HG02798 (cell line): Measurements from ENCODE around the gene BICC1.

Source experiments
- ATAC-seq: cut with Tn5 transposase; IDR thresholded peaks from one replicate; pipeline ENCODE4 v1.9.1; 2021; ENCODE audit warnings: mild to moderate bottlenecking; ENCODE audit not compliant: unreplicated experiment, poor library complexity

Gene BICC1

DNA sequence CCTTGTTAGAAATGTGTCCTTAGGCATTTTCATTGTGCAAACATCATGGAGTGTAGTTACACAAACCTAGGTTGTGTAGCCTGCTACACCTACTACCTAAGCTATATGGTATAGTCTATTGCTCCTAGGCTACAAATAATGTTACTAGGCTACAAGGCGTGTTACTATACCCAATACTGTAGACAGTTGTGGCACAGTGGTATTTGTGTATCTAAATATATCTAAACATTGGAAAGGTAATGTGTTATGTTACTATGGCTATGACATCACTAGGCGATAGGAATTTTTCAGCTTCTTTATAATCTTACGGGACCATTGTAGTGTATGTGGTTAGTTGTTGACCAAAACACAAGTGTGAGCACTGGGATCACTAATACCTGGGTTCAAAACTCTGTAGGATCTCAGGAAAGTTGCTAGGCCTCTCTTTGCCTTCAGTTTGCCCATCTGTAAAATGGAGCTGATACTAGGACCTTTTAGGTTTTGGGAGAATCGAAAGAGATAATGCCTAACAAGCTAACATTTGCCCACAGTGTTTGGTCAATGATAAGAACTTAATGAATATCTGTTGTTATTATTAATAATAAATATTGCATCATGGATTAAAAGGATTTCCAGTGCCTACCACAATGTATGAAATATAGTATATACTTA is 2.7 kb downstream of the BICC1 start:
- ATAC-seq = no peak

DNA sequence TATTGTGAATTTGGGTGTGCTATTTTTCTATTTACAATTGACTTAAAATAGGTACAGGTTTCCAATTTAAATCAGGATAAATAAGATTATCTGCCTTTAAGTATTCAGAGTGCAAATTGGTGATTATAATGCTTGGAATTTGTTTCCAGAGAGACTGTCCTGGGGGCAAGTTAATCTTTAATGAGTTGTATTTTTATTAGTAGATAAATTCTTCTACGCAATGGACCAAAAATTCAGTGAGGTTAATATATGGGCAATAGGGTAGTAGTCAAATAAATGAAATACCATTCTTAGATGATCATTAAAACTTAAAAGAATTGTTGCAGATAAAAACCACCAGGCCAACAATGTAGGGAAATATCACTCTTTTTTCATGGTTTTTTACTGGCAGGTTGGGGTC is 3.4 kb downstream of the BICC1 start:
- no peak for ATAC-seq

DNA sequence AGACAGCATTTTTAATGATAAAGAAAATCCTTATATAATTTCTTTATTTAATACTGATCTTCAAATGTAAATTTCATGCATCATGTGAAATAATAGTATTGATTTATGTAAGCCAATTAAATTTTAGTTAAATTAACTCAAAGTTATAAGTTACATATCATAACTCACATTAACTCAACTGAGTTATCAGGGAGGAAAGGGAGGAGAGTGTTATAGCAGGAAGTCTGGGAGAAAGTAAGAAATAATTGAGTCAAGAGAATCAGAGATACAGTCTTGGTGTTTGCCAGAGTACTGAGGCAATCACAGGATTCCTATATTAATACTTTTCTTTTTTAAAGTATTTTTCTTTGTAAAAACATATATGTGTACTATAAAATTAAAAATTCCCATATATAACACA is 4.0 kb downstream of the BICC1 start:
- ATAC-seq = no peak

DNA sequence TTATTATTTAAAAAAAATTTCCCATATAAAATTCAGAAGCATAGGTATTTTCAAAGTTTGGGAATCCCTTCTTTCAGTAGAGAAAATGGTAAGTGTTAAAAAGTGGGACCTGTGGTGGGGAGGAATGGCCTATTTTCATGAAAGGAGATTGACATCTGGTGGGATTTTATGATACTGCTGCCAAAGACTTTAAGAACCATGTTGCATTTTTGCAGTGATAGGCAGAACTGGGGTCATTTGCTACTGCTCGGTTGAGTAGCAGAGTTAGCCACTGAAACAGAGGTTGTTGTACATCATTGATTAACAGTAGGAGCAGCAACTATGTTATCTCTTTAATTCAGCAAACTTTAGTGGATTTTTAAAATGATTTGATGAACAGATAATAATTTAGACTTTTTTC is 4.4 kb downstream of the BICC1 start:
- ATAC-seq = no peak

DNA sequence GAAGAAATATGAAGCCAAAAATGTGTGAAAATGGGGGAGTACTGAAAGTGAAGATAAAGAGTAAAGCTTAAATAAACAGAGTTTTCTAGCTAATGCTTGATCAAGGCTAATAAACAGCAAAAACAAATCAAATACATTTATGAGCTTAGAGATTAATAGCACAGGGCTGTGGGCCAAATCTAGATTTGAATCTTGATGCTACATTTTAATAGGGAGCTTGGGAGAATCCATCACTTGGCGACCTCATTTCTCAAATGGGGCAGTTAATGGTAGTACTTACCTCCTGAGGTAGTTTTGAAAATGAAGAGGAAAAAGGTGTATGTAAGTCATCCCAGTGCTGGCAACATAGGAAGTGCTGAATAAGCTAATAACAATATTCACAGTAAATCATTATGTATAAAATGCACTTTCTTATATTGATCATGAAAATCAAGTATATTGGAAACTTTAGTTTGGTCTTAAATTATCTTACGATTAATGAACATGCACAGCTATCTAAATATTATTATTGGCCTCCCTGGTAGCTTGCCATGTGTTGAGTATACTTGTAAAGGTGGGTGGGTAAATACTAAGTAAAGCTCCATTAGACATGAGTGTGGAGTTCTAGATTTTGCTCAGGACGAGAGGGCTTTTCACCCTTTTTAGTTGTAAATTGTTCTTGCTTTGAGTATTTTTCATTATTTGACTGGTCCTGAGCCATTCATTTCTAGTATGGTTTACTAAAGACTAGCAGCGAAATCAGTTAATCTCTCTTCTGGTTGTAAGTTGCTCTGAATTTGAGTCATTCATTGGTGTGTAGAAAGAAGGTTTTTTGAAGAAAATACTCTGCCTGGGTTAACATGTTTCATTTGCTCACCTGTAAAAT is 5.1 kb downstream of the BICC1 start:
- no peak for ATAC-seq

DNA sequence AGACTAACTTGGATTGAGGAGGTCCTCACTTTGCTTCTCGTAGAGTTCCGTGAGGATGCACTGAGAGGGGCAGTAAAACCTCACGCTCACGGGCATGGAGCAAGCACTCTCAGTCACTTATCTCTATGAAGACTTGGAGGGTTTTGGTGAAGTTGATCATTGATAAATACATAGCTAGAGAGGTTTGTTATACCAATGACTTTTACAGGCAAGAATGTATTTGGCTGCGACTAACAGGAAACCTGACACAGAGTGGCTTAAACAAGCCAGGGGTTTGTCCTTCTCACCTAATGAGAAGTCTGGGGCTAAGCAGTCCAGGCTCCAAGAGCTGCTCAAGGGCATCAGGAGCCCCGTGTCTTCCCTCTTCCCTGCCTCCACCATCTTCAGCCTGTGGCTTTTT is 6.1 kb downstream of the BICC1 start:
- ATAC-seq = no peak

DNA sequence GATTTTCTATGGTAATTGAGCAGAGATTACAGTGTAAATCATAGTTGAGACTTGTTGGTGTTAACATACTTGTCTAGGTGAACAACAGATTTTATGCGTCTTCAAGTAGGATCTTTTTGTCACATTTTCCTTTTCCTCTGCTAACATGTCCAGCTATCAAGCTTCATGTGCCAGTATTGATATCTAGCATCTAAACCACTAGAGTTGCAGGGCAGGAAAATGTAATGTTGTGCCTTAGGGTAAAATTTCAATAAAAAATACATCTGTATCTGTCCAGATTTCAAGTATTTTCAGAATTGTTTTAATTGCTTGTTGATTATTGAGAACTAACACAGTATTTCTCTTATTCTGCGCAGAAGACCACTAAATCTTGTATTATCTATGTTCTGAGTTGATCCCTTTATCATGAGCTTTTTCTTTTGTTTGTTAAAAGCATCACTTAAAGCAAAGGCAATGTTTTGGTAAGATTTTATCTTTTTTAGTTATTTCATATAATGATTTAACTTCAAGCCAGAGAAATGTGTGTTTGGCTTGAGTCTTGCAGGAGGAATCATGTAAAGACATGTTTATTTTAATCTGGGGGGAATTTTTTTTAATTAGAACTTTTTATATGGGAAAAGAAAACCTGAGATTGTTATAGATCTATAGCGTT is 16.5 kb downstream of the BICC1 start:
- ATAC-seq = no peak

DNA sequence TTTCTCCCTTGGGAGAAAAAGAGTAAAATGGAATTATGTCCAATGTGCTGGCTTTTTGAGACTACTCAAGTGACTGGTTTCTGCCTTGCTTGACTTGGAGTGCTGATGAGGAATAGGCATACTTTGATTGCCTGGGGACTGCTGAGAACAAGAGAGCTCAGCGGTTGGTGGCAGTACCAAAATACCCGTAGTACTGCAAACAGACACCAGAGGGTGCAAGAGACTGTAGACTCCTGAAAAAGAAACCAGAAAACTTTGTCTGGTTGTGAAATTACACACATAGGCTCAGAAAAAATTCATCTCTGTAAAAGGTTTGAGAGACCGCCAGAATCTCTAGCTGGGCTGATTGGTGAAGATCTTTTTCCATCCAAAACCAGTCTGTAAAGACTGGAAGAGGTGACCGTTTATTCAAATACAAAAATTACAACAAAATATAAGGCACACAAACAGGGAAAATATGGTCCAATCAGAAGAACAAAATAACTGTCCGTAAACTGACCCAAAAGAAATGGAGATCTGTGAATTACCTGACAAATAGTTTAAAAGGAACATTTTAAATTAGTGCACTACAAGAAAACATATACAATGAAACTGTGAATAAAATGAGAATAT is 18.5 kb downstream of the BICC1 start:
- peak; percentile 99 for ATAC-seq

DNA sequence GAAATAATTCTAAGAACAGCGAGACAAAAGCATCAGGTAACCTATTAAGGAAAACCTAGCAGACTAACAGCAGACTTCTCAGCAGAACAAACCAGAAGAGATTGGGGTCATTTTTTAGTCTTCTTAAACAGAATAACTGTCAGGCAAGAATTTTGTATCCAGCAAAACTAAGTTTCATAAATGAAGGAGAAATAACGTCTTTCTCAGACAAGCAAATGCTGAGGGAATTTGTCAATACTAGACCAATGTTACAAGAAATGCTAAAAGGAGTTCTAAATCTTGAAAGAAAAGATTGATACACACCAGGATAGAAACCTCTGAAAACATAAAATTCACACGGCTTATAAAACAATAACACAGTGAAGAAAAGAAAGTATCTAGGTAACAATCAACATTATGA is 22.6 kb downstream of the BICC1 start:
- no peak for ATAC-seq

DNA sequence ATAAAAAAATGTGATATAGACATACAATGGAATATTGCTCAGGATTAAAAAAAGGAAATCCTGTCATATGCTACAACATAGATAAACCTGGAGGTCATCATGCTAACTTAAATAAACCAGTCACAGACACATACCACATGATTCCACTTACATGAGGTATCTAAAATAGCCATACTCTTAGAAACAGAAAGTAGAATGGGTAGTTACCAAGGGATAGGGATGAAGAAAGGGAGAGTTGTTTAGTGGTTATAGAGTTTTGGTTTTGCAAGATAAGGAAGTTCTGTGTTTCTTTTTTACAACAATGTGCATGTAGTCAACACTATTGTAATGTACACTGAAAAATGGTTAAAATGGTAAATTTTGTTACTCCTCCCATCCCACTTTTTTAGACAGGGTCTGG is 30.5 kb downstream of the BICC1 start:
- ATAC-seq = no peak

DNA sequence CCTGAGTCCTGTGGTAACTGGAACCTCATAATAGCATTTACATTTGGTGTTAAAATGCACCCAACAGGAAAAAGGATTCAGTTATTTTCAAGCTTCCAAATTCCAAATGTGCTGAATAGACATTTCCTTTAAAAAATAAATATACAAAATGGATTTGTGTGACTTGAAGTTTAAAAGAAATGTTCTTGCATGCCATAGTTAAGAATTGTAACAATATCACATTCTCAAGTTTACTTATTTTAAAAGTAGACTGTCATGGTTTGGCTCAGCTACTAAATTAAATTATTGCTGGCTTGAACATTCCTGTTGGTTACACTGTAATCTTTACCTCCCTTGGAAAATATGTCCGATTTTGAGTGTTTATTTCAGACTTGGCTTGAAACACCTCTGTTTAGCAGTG is 31.5 kb downstream of the BICC1 start:
- no peak for ATAC-seq

DNA sequence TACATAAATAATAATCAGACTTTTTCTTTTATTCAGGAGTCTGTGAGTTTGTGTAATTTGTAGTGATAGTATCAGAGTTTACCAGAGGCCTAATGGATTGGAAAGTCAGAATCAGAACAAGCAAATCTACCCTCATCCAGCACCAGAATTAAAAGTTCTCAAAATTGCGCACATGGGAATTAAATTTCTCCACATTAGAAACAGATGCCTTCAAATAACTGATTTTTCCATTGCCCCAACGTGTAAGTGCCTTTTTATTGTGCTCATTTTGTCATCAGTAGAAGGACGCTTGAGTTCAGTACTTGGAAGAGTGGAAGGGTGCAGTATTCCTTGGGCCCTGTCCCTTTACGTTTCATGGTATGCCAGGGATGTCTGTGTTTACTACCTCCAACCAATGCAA is 32.8 kb downstream of the BICC1 start:
- no peak for ATAC-seq

DNA sequence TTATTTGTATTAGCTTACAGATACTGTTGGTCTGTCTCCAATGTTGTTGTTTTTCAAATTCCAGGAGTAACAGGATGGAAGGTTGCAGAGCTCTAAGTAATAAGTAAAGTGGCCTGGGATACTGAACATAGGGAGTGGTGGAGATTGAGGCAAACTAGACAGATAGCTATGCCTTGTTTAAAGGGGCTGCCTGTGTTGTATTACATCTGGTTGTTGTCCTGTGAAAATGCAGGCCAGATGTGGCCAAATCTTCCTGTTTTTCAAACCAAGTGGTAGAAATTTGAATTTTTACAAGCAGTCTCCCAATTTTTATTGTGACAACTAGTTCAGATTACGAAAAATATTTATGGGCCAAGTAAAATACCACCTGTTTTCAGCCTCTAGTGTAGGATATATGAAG is 33.5 kb downstream of the BICC1 start:
- no peak for ATAC-seq

DNA sequence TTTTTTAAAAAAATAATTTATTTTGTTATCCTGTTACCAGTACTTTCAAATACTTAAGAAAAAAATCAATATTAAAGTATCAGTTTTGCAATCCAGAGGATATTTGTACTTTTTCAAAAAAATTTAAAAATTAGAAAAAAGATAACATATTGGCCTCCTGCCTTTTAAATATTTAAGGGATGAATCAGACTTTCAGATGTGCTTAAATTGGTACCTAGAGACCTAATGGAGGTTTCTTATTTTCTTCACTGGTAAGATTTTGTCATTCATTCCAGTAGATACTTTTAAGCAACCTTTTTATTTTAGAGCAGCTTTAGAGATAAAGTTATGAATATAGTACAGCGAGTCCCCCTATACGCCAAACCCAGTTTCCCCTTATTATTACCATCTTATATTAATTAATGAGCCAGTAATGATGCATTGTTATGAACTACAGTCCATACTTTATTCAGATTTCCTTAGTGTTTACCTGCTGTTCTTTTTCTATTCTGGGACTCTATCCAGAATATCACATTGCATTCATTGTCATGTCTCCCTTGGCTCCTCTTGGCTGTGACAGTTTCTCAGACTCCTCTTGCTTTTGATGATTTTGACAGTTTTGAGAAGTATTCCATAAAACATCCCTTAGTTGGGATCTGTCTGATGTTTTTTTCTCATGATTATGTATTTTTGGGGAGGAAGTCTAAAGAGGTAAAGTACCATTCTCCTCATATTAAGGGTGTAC is 34.2 kb downstream of the BICC1 start:
- ATAC-seq = no peak

DNA sequence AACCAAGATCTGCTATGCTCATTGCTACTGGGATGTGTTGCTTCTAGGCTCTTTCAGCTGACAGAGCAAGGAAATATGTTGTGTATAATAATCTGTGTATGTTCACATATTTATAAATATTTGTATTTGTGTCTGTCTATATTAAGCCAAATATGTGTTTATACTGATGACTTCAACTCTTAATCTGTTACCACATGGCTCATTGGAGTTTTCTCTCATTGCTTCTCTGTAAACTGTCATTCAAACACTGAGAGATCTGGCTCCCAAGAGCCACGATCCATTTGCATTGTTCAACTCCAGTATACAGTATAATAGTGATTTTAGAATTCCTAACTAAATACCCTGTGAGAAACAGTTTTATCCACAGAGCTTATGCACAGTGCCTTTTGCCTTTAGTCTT is 35.3 kb downstream of the BICC1 start:
- ATAC-seq = no peak

DNA sequence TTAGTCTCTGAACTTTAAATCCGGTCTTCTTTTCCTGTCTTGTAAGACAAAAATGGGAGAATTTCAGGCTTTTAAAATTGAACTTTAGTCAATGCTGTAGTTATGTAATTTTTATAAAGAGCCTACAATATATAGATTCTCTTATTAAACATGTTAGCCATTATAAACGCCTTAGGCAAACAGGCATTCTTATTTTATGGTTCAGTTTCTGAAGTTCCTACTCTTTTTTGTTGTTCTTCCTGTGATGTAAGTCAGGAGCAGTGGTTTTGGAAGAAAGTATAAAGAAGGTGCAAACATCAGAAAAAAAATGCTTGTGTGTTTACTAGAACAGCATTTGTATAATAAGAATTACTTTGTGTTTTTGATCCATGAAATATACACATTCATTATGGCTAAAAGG is 41.6 kb downstream of the BICC1 start:
- no peak for ATAC-seq

DNA sequence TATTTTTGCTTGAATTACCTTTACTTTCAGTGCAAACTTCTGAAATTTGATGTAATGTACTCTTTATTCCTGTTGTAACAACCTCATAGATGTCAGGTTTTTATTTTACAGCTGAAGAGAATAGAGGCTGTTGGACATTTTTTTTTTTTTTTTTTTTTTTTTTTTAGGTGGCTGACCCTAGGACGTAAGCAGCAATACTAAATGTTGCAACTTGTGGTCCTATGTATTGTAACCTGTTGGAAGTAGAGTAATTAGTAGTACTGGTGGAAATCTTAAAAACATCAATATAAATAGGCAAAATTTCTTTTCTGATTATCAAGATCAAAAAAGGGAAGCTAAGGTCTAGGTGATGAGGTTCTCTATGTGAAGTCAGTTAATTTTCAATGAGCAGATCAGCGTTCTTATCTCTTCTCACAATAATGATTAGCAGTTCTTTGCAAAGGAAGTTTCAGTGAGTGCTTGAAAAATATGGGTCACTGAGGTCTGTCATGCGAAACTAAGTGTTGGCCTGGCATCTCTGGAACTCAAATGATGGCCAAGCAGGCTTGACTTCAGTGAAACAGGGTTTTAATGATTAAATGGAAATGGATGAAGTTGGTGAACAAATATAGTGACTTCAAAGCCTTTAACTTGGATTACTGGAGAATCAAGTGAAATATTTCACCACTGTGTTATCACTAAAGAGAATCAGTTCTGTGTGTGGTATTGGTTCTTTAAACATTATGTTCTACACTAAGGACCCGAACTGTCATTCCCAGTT is 42.7 kb downstream of the BICC1 start:
- no peak for ATAC-seq

DNA sequence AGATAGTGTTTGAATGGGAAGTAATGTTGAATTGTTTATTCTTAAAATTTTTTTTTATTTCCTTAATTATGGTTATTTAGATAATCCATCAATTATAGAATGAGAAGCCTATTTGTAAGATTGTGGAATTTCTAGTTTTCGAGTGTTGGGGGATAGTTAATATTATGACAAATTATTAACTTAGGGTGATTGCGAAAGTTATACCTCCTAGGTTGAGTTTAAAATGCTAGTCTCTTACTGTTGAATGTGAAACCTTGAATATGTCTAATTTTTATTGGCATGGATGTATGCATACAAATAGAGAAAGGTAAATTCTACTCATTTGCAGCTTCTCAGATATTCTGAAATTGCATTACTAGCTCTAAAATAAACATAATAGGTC is 43.2 kb downstream of the BICC1 start:
- ATAC-seq = no peak

DNA sequence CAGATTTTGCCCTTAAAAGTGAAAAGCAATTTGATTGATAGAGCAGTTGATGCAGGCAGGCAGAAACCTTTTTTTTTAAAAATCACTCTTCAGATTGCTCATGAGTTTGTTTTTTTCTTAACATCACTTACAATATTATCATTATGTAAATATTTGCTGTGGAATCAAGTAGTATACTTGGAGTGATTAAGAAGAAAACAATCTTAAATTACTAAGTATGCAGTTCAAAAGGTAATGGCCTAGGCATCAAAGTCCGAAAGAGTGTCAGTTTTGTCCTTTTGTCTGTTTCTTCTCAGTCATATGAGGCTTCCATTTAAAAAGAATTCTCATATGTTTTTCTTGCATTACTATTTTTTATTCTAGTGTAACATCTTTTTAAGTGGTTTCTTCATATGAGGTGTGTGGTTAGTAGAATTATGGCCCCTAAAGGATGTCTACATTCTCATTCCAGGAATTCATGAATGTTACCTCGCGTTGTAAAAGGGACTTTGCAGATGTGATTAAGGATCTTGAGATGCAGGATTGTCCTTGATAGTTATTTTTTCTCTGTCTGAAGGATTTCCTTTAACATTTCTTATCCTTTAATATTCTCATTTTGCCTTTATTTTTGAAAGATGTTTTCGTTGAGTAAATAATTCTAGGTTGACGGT is 44.0 kb downstream of the BICC1 start:
- no peak for ATAC-seq
